GF-D8 (cell line): ENCODE measurements around the gene CXCL16.
"Not testable (repeated sequence)": the region's sequence is repeated elsewhere in the genome, so short reads cannot be mapped to it uniquely, and the experiment has no call there.

Source experiments
- DNase-seq: peaks from one replicate; lab custom pipeline; 2025; lab: John Stamatoyannopoulos, UW

CXCL16 gene

GRCh38 chr17:4721203-4722135 is 18.3 kb downstream of the CXCL16 start:
- peak; percentile 56 for DNase-seq

DNA sequence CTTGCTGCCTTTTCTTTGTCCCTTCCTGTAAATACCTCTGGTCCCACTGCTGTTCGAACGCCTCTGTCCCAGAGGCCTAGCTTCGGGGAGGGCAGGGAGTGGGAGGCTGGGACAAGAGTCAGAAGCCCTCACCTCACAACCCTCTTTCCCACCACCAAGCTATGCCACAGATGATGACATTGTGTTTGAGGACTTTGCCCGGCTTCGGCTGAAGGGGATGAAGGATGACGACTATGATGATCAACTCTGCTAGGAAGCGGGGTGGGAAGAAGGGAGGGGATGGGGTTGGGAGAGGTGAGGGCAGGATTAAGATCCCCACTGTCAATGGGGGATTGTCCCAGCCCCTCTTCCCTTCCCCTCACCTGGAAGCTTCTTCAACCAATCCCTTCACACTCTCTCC is 18.9 kb downstream of the CXCL16 start:
- no peak for DNase-seq

GRCh38 chr17:4719684-4720221 is 20.0 kb downstream of the CXCL16 start:
- no peak for DNase-seq

GRCh38 chr17:4719146-4719545 is 20.6 kb downstream of the CXCL16 start:
- DNase-seq = no peak

GRCh38 chr17:4718276-4718675 is 21.5 kb downstream of the CXCL16 start:
- no peak for DNase-seq

DNA sequence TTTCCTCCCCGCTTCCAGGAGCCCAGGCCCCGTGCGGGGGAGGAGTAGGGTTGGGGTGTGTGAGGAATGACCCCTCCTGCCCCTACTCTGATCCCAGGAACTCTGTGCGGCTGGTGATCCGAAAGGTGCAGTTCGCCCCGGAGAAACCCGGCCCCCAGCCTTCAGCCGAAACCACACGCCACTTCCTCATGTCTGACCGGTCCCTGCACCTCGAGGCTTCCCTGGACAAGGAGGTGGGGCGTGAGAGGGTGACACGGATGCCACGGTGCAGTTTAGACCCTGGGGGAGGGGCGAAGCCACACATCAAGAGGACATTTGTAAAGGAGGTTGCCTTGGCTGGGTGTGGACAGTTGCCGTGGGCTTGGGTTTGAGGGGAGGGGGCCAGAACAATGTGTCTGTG is 21.9 kb downstream of the CXCL16 start:
- no peak for DNase-seq

GRCh38 chr17:4716081-4716480 is 23.6 kb downstream of the CXCL16 start:
- no peak for DNase-seq

- peak; percentile 10 for DNase-seq
These were observed 24.5 kb downstream of the CXCL16 start for GRCh38 chr17:4715063-4715744.

- DNase-seq = not testable (repeated sequence)
These were observed 25.2 kb downstream of the CXCL16 start for GRCh38 chr17:4714340-4715062.

DNA sequence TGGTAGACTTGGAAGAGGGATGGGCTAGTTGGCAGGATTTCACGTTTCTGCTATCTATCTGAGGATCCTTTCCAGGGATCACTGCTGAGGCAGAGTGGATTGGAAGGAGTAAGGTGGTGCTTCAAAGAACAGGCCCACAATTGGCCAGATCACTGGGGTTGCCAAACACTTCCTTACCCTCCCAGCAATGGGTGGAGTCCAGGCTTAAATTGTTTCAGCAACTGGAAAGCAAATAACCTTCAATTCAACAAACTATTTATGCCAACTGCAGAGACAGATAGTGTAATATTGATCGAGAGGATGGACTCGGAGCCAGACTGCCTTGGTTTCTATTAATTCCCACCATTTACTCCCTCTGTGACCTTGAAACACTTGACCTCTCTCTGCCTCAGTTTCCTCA is 27.2 kb downstream of the CXCL16 start:
- no peak for DNase-seq

DNA sequence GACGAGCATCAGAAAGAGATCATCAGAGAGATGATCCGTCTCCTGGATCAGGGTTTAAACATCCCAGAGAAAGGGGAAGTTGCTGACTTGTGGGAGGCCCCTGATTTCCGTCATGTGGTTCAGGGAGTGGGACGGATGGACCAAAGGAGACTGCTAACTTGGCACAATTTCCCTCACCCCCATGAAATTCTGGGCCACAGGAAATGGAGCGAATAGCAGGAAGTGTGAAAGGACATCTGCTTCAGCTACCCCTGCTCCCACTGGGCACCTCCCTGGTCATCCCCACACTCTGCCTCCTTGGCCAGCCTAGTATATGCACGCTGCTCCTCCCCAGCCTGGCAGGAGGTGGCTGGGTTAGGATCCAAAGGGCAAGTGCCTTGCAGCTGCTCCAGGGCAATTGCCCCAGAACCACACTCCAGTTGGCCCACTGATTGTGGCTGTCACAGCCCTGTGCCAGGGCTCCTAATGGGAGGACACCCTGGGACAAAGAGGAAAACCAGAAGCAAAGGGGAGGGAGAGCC is 28.0 kb downstream of the CXCL16 start:
- DNase-seq = peak; percentile 68

DNA sequence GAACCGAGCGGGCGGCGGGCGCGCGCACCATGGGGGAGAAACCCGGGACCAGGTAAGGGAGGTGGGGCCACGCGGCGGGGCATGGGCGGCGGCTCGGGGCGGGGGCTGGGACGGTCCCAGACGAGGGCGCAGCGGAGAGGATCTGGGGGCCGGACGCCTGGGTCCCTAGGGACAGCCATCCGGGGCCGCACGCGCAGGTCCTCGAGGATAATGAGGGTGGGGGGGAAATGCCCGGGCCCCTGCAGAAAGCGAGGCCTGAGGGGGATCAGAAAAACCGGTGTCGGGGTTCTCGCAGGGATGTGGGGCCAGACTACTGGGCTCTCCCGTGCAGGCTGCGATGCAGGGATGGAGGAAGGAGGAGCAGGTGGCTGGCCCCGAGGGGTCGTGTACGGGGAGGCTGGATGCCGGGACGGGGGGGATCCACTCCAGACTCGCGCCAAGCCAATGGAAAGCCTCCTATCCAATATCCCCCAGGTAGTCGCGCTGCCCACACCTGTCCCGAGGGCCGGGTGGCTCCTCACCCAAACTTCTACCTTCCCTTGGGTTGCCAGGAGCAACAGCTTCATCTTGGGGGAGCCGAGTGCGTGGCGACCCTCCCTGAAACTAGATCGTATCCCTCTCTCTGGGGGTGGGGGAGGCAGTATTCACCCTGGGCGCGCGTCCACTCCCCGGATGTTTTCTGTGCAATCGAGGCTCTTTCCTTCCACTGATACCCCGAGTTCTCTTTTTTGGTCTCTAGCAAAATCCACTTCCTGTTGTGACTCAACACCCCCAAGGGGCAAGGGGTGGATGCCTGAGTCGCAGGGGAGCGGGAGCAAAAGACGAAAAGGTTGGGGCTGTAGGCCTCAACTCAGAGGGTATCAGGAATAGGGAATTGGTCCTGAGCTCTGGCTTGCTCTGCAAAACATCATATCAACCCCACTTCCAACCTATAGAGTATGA is 28.8 kb downstream of the CXCL16 start:
- peak; percentile 53 for DNase-seq

DNA sequence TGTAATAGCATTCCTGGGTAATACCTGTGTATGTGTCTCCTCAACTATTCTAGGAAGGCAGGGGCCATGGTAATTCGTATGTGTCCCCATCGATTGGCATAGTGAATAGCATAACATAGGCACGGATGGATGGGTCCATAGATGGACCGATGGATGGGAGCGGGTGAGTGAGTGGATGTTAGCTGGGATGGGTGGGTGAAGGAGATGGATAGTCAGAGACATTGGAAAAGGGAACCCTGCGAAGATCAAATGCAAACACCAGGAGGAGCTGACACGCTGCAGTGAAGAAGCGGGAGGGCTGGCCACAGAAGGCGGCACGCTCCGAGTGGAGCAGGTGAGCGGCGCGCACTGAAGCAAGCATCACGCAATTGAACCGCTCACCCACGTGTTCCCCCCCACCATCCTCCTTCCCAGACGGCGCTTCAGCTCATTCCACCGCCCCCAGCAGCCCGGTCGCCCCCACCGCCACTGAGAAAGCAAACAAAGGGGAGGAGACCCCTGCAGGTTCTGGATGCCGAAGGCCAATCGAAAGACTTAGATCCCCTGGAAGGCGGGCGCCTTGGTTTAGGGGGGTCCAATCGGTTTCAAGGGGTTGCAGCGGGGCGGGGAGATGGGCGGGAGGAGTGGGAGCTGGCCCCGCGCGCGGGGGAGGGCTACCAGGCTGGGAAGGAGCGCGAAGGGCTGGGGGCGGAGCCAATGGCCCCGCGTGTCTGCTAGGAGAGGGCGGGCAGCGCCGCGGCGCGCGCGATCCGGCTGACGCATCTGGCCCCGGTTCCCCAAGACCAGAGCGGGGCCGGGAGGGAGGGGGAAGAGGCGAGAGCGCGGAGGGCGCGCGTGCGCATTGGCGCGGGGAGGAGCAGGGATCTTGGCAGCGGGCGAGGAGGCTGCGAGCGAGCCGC is 29.7 kb downstream of the CXCL16 start, which contains the start of gene ARRB2:
ARRB2 (plus strand) TSS at position 839 of the 899 bp plus-strand sequence. CDS start 90 bp downstream, outside the sequence.
- DNase-seq = peak; percentile 75

- DNase-seq = no peak
These were observed 31.3 kb downstream of the CXCL16 start for GRCh38 chr17:4708436-4708835.

- no peak for DNase-seq
These were observed 33.6 kb downstream of the CXCL16 start for GRCh38 chr17:4706121-4706520.

DNA sequence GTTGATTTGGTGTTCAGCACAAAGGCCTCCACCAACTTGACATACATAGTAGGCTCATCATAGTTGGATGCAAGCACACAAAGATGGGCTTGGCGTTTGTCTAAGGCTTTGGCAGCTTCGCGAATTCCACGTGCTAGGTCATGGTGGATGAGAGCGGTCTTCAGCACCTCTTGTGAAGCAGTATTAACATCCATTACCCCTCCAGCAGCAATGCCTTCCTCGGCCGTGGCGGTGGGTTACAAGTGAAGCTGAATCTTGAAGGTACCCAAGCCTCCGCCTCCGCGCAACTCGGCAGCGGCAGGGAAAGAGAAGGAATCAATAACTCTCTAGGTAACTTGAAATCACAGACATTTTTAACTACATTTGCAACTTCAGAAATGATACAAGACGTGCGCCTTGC is 34.7 kb downstream of the CXCL16 start:
- DNase-seq = no peak

GRCh38 chr17:4704574-4704907 is 35.2 kb downstream of the CXCL16 start:
- not testable (repeated sequence) for DNase-seq

DNA sequence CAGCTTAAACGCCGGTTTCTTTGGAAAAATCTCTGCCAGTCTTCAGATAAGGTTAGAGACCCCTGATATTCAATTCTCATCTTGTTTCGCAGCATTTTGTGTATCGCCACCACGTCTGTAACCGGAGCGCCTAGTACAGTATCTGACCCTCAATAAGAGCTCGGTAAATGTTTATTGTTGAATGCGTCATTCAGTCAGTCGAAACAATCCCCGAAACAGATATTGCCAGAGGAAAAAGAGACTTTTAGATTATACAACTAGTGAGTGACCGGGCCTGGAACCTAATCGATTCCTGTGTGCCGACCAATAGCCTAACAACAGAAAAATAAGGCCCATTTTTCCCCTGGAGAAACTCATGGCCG is 36.4 kb downstream of the CXCL16 start:
- no peak for DNase-seq

- no peak for DNase-seq
These were observed 38.6 kb downstream of the CXCL16 start for GRCh38 chr17:4701116-4701515.
